GM21576 (cell line): Measurements from ENCODE around the gene KATNB1.
"Not testable (repeated sequence)": the region's sequence is repeated elsewhere in the genome, so short reads cannot be mapped to it uniquely, and the experiment has no call there.

ENCODE experiments used
- ATAC-seq: cut with Tn5 transposase; IDR thresholded peaks from one replicate; pipeline ENCODE4 v1.9.1; 2021; ENCODE audit warnings: mild to moderate bottlenecking, moderate library complexity; ENCODE audit not compliant: unreplicated experiment

Gene KATNB1

GRCh38 chr16:57742543-57742942 is 7.0 kb downstream of the KATNB1 start:
- no peak for ATAC-seq

- ATAC-seq, result no peak
Observed at GRCh38 chr16:57743458-57743857, 7.9 kb downstream of the KATNB1 start.

- no peak for ATAC-seq
Observed at GRCh38 chr16:57743886-57744641, 8.5 kb downstream of the KATNB1 start.

GRCh38 chr16:57744642-57744903 is 9.0 kb downstream of the KATNB1 start:
- no peak for ATAC-seq

GRCh38 chr16:57745768-57746167 is 10.2 kb downstream of the KATNB1 start:
- ATAC-seq, result no peak

- not testable (repeated sequence) for ATAC-seq
Observed at GRCh38 chr16:57746316-57746715, 10.7 kb downstream of the KATNB1 start.

GRCh38 chr16:57747091-57747490 is 11.5 kb downstream of the KATNB1 start:
- ATAC-seq, result no peak

- no peak for ATAC-seq
Observed at GRCh38 chr16:57747496-57747895, 11.9 kb downstream of the KATNB1 start.

GRCh38 chr16:57747996-57748395 is 12.4 kb downstream of the KATNB1 start:
- ATAC-seq, result no peak

GRCh38 chr16:57748596-57748995 is 13.0 kb downstream of the KATNB1 start:
- ATAC-seq, result no peak

GRCh38 chr16:57749101-57749692 is 13.6 kb downstream of the KATNB1 start:
- ATAC-seq, result no peak

GRCh38 chr16:57749856-57750452 is 14.4 kb downstream of the KATNB1 start:
- no peak for ATAC-seq

- no peak for ATAC-seq
Observed at GRCh38 chr16:57750796-57751538, 15.4 kb downstream of the KATNB1 start.

- no peak for ATAC-seq
Observed at GRCh38 chr16:57751539-57752202, 16.1 kb downstream of the KATNB1 start.

GRCh38 chr16:57752203-57752580 is 16.6 kb downstream of the KATNB1 start:
- ATAC-seq, result no peak

GRCh38 chr16:57752581-57753447 is 17.2 kb downstream of the KATNB1 start:
- no peak for ATAC-seq

- no peak for ATAC-seq
Observed at GRCh38 chr16:57753448-57754353, 18.1 kb downstream of the KATNB1 start.

GRCh38 chr16:57754354-57755060 is 18.9 kb downstream of the KATNB1 start:
- no peak for ATAC-seq
